ENCODE measurements around the gene HEBP1. TPM values are rescaled to one million over a fixed set of nuclear protein-coding genes. Genes with fewer than 3 reads are reported as not detected.

Gene HEBP1
- total RNA-seq, 1 donor from 2014 or later: 7.4 TPM

GRCh38 chr12:12941450-12942350, 58.4 kb downstream of the HEBP1 start:
- H3K36me3 Mint-ChIP-seq: no peaks in the 10 kb centered on the region
- Histone ChIP-seq H3K79me2 (ENCODE audit: low read depth) (no peaks in the 10 kb centered on the region), H3F3A (ENCODE audit: low read depth) (no peaks in the 10 kb centered on the region), H3K36me3 (no peaks in the 10 kb centered on the region), H3K27me3 (no peaks in the 10 kb centered on the region), H3K9ac (no peak overlapping the region), H2AFZ (replicated peaks) (no peak overlapping the region), H4K20me1 (ENCODE audit: low read depth) (no peaks in the 10 kb centered on the region), H3K4me3 (no peak overlapping the region), H3K4me2 (no peak overlapping the region), H3K27ac (no peak overlapping the region), H3K9me3 (ENCODE audit: low read depth) (no peaks in the 10 kb centered on the region), H3K4me1 (no peaks in the 10 kb centered on the region)
- no peak overlapping the region for H3K4me3 Mint-ChIP-seq
- H3K4me1 Mint-ChIP-seq: no peaks in the 10 kb centered on the region
- H3K27ac Mint-ChIP-seq: no peak overlapping the region
- H3K9me3 Mint-ChIP-seq: no peaks in the 10 kb centered on the region
- peaks cover 3% of the 10 kb centered on the region for H3K27me3 Mint-ChIP-seq (ENCODE audit: insufficient read depth, low read depth)
- DNase-seq (ENCODE audit: low spot score): no peak
- TF ChIP-seq EZH2phosphoT487 (IDR thresholded peaks at IDR 0.05) (no peak), EZH2 (IDR thresholded peaks at IDR 0.05) (no peak)
- TF ChIP-seq, protein P1, sequence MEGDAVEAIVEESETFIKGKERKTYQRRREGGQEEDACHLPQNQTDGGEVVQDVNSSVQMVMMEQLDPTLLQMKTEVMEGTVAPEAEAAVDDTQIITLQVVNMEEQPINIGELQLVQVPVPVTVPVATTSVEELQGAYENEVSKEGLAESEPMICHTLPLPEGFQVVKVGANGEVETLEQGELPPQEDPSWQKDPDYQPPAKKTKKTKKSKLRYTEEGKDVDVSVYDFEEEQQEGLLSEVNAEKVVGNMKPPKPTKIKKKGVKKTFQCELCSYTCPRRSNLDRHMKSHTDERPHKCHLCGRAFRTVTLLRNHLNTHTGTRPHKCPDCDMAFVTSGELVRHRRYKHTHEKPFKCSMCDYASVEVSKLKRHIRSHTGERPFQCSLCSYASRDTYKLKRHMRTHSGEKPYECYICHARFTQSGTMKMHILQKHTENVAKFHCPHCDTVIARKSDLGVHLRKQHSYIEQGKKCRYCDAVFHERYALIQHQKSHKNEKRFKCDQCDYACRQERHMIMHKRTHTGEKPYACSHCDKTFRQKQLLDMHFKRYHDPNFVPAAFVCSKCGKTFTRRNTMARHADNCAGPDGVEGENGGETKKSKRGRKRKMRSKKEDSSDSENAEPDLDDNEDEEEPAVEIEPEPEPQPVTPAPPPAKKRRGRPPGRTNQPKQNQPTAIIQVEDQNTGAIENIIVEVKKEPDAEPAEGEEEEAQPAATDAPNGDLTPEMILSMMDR (IDR thresholded peaks at IDR 0.05): no peak

- Histone ChIP-seq H4K20me1 (ENCODE audit: low read depth) (no peaks in the 10 kb centered on the region), H3K9me3 (ENCODE audit: low read depth) (no peaks in the 10 kb centered on the region), H2AFZ (replicated peaks) (no peak overlapping the region), H3K27ac (no peak overlapping the region), H3K4me3 (no peak overlapping the region), H3F3A (ENCODE audit: low read depth) (no peaks in the 10 kb centered on the region), H3K27me3 (no peaks in the 10 kb centered on the region), H3K36me3 (no peaks in the 10 kb centered on the region), H3K9ac (no peak overlapping the region), H3K79me2 (ENCODE audit: low read depth) (no peaks in the 10 kb centered on the region), H3K4me1 (no peaks in the 10 kb centered on the region), H3K4me2 (no peak overlapping the region)
- H3K9me3 Mint-ChIP-seq: no peaks in the 10 kb centered on the region
- DNase-seq (ENCODE audit: low spot score): no peak
- peaks cover 4% of the 10 kb centered on the region for H3K4me1 Mint-ChIP-seq
- no peak overlapping the region for H3K27ac Mint-ChIP-seq
- no peaks in the 10 kb centered on the region for H3K36me3 Mint-ChIP-seq
- no peak for TF ChIP-seq EZH2phosphoT487 (IDR thresholded peaks at IDR 0.05)
- TF ChIP-seq EZH2 (IDR thresholded peaks at IDR 0.05): no peak
- no peak overlapping the region for H3K4me3 Mint-ChIP-seq
- peaks cover 3% of the 10 kb centered on the region for H3K27me3 Mint-ChIP-seq (ENCODE audit: insufficient read depth, low read depth)
Measured at GRCh38 chr12:12939888-12940287, 60.2 kb downstream of the HEBP1 start.

DNA sequence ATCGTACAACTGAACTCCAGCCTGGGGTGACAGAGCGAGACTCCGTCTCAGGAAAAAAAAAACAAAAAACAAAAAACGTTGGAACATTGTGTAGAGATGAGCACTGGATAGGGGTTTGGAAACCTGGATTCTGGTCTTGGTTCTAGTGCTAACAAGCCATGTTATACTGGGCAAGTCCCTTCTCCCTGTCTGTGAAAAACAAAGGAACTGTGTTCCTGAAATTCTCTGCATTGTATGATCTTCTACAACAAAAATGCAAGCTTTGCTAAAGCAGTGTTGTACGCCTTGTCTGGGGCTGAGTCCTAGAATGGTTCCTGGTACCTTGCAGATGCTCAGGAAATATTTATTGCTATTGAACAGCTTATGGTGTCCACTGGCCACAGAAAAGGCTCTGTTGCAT, 61.5 kb downstream of the HEBP1 start:
- TF ChIP-seq, protein P1 (IDR thresholded peaks at IDR 0.05): no peak
- TF ChIP-seq EZH2 (IDR thresholded peaks at IDR 0.05) (no peak), EZH2phosphoT487 (IDR thresholded peaks at IDR 0.05) (no peak)
- H3K27ac Mint-ChIP-seq: no peak overlapping the region

GRCh38 chr12:12936983-12937491, 63.0 kb downstream of the HEBP1 start:
- Mint-ChIP-seq H3K27ac (peak overlapping the region; percentile 72), H3K9me3 (no peaks in the 10 kb centered on the region), H3K27me3 (ENCODE audit: insufficient read depth, low read depth) (no peaks in the 10 kb centered on the region), H3K4me3 (no peak overlapping the region), H3K4me1 (peaks cover 17% of the 10 kb centered on the region), H3K36me3 (no peaks in the 10 kb centered on the region)
- H3K27me3 ChIP-seq: no peaks in the 10 kb centered on the region
- no peak for DNase-seq (ENCODE audit: low spot score)
- peaks cover 8% of the 10 kb centered on the region for H3K4me1 ChIP-seq
- TF ChIP-seq, protein P1 (IDR thresholded peaks at IDR 0.05): no peak
- no peak for TF ChIP-seq EZH2phosphoT487 (IDR thresholded peaks at IDR 0.05)
- TF ChIP-seq EZH2 (IDR thresholded peaks at IDR 0.05): no peak
- H3K27ac ChIP-seq: no peak overlapping the region
- H3K4me3 ChIP-seq: no peak overlapping the region
- H3K79me2 ChIP-seq (ENCODE audit: low read depth): no peaks in the 10 kb centered on the region
- no peaks in the 10 kb centered on the region for H4K20me1 ChIP-seq (ENCODE audit: low read depth)
- no peaks in the 10 kb centered on the region for H3K36me3 ChIP-seq
- no peak overlapping the region for H3K9ac ChIP-seq
- H3F3A ChIP-seq (ENCODE audit: low read depth): no peaks in the 10 kb centered on the region
- no peak overlapping the region for H3K4me2 ChIP-seq
- no peak overlapping the region for H2AFZ ChIP-seq (replicated peaks)
- H3K9me3 ChIP-seq (ENCODE audit: low read depth): no peaks in the 10 kb centered on the region

More for the DNA sequence above, 61.5 kb downstream of the HEBP1 start:
- H3K4me2 ChIP-seq: no peak overlapping the region
- Mint-ChIP-seq H3K9me3 (no peaks in the 10 kb centered on the region), H3K36me3 (no peaks in the 10 kb centered on the region), H3K4me1 (peaks cover 17% of the 10 kb centered on the region), H3K4me3 (no peak overlapping the region), H3K27me3 (ENCODE audit: insufficient read depth, low read depth) (peaks cover 3% of the 10 kb centered on the region)
- H4K20me1 ChIP-seq (ENCODE audit: low read depth): no peaks in the 10 kb centered on the region
- H3K36me3 ChIP-seq: no peaks in the 10 kb centered on the region
- H3K4me3 ChIP-seq: no peak overlapping the region
- H3K27me3 ChIP-seq: no peaks in the 10 kb centered on the region
- H3K79me2 ChIP-seq (ENCODE audit: low read depth): no peaks in the 10 kb centered on the region
- H3K9me3 ChIP-seq (ENCODE audit: low read depth): no peaks in the 10 kb centered on the region
- H3K27ac ChIP-seq: no peak overlapping the region
- no peaks in the 10 kb centered on the region for H3F3A ChIP-seq (ENCODE audit: low read depth)
- no peak overlapping the region for H3K9ac ChIP-seq
- no peak overlapping the region for H2AFZ ChIP-seq (replicated peaks)
- no peak for DNase-seq (ENCODE audit: low spot score)
- H3K4me1 ChIP-seq: peaks cover 8% of the 10 kb centered on the region
